Esophagus muscularis mucosa (tissue), 4 donors: ENCODE data around the gene CSMD2.

ENCODE experiments used
- CTCF ChIP-seq, 3 experiments: fragments of 200-600 bp in 2 of 3; fragments of 450-650 bp in 1 of 3; sonication (generic) in 2 of 3; IDR thresholded peaks; one replicate each; pipeline ENCODE4 v1.5.1; 2017 to 2019; ENCODE audit warnings: antibody characterized with exemption in 3 of 3, mild to moderate bottlenecking in 2 of 3, moderate library complexity in 1 of 3
- EP300 ChIP-seq: sonication (generic); formaldehyde crosslinking; IDR thresholded peaks from one replicate; pipeline ENCODE4 v1.6.1; 2017; ENCODE audit warnings: antibody characterized with exemption
- POLR2A ChIP-seq: fragments of 450-650 bp; IDR thresholded peaks from one replicate; pipeline ENCODE4 v1.6.1; 2017; ENCODE audit warnings: antibody characterized with exemption, moderate library complexity, mild to moderate bottlenecking, low read depth

GRCh38 chr1:33616780-33617179 lies 548.2 kb downstream of the CSMD2 start:
- no peak for TF ChIP-seq CTCF (IDR thresholded peaks at IDR 0.05)
- no peak for TF ChIP-seq POLR2A
- no peak for TF ChIP-seq EP300
